OCI-LY3 (cell line): ENCODE results near the gene HOXB1.

ENCODE experiments used
- H2AFZ ChIP-seq: fragments of 200-600, 300-600 bp; shearing (Covaris generic); 2 replicates; pipeline ENCODE4 v1.6.0; 2014; ENCODE audit warnings: antibody characterized with exemption, low read depth, low read length
- H3K27ac ChIP-seq: fragments of 200-600, 300-600 bp; sonication (generic); 2 replicates; pipeline ENCODE4 v1.5.1; 2014; ENCODE audit warnings: mild to moderate bottlenecking, low read length, moderate library complexity, mixed read lengths
- H3K27me3 ChIP-seq: fragments of 200-600, 300-600 bp; sonication (generic); 2 replicates; pipeline ENCODE4 v1.6.1; 2014; ENCODE audit warnings: low read depth, low read length, mixed read lengths
- H3K36me3 ChIP-seq: fragments of 200-600, 300-600 bp; sonication (generic); replicated peaks from 2 replicates; pipeline ENCODE3; 2014; ENCODE audit warnings: low read depth, low read length, mixed read lengths
- H3K4me1 ChIP-seq: fragments of 300-600, 200-600 bp; sonication (generic); 2 replicates; pipeline ENCODE4 v1.6.1; 2014; ENCODE audit warnings: low read length, mixed read lengths
- H3K4me2 ChIP-seq: fragments of 200-600, 300-600 bp; sonication (generic); 2 replicates; pipeline ENCODE4 v1.6.1; 2014; ENCODE audit warnings: low read length, mixed read lengths
- H3K4me3 ChIP-seq: fragments of 300-600, 200-600 bp; sonication (generic); 2 replicates; pipeline ENCODE4 v1.5.1; 2014; ENCODE audit warnings: antibody characterized with exemption, mild to moderate bottlenecking, low read length, moderate library complexity
- H3K79me2 ChIP-seq: fragments of 300-600, 200-600 bp; shearing (Covaris generic); 2 replicates; pipeline ENCODE4 v1.6.1; 2014; ENCODE audit warnings: mild to moderate bottlenecking, low read length, mixed read lengths
- H3K9ac ChIP-seq: fragments of 300-600, 200-600 bp; shearing (Covaris generic); 2 replicates; pipeline ENCODE4 v1.6.0; 2014; ENCODE audit warnings: mild to moderate bottlenecking, low read length, moderate library complexity
- H3K9me3 ChIP-seq: fragments of 200-600, 300-600 bp; shearing (Covaris generic); 2 replicates; pipeline ENCODE4 v1.6.1; 2014; ENCODE audit warnings: low read length, mixed read lengths; ENCODE audit not compliant: insufficient read depth
- H4K20me1 ChIP-seq: fragments of 200-600, 300-600 bp; sonication (generic); 2 replicates; pipeline ENCODE4 v1.6.1; 2016; ENCODE audit warnings: low read length, mixed read lengths; ENCODE audit not compliant: insufficient read depth
- CTCF ChIP-seq: fragments of 200-600, 300-600 bp; sonication (generic); IDR thresholded peaks from 2 replicates; pipeline ENCODE4 v1.5.1; 2014; ENCODE audit warnings: antibody characterized with exemption, low read length, low read depth
- EZH2phosphoT487 ChIP-seq: fragments of 200-600 bp; shearing (Covaris generic); IDR thresholded peaks from 2 replicates; pipeline ENCODE4 v1.6.1; 2018; ENCODE audit warnings: antibody characterized with exemption, mixed run types, low read depth

The HOXB1 gene

GRCh38 chr17:48550502-48551213 is 19.8 kb upstream of the HOXB1 start:
- Histone ChIP-seq H3K9ac (no peak overlapping the region), H3K4me1 (peaks cover 36% of the 10 kb centered on the region)
- TF ChIP-seq CTCF (no peak), EZH2phosphoT487 (no peak)

GRCh38 chr17:48549914-48550501 is 19.2 kb upstream of the HOXB1 start:
- no peak overlapping the region for H3K9ac ChIP-seq
- H2AFZ ChIP-seq: no peak overlapping the region
- H4K20me1 ChIP-seq: no peaks in the 10 kb centered on the region
- peaks cover 38% of the 10 kb centered on the region for H3K79me2 ChIP-seq
- no peaks in the 10 kb centered on the region for H3K9me3 ChIP-seq
- TF ChIP-seq EZH2phosphoT487: no peak
- no peak for TF ChIP-seq CTCF
- peaks cover 42% of the 10 kb centered on the region for H3K4me1 ChIP-seq
- peaks cover 24% of the 10 kb centered on the region for H3K36me3 ChIP-seq
- no peak overlapping the region for H3K27ac ChIP-seq
- no peak overlapping the region for H3K4me2 ChIP-seq
- H3K4me3 ChIP-seq: no peak overlapping the region
- H3K27me3 ChIP-seq: no peaks in the 10 kb centered on the region

More at GRCh38 chr17:48550502-48551213, 19.8 kb upstream of the HOXB1 start:
- Histone ChIP-seq H3K4me3 (no peak overlapping the region), H2AFZ (no peak overlapping the region), H3K27ac (no peak overlapping the region), H3K79me2 (peaks cover 33% of the 10 kb centered on the region), H3K27me3 (no peaks in the 10 kb centered on the region), H3K36me3 (peaks cover 24% of the 10 kb centered on the region), H3K9me3 (no peaks in the 10 kb centered on the region), H3K4me2 (no peak overlapping the region), H4K20me1 (no peaks in the 10 kb centered on the region)

- H3K9me3 ChIP-seq: no peaks in the 10 kb centered on the region
- H3K27ac ChIP-seq: no peak overlapping the region
- H3K36me3 ChIP-seq: peaks cover 21% of the 10 kb centered on the region
- no peaks in the 10 kb centered on the region for H4K20me1 ChIP-seq
- no peaks in the 10 kb centered on the region for H3K27me3 ChIP-seq
- TF ChIP-seq CTCF (no peak), EZH2phosphoT487 (no peak)
- H3K4me2 ChIP-seq: no peak overlapping the region
- no peak overlapping the region for H3K4me3 ChIP-seq
- H3K9ac ChIP-seq: no peak overlapping the region
- no peak overlapping the region for H2AFZ ChIP-seq
- peaks cover 38% of the 10 kb centered on the region for H3K4me1 ChIP-seq
- H3K79me2 ChIP-seq: peaks cover 38% of the 10 kb centered on the region
Measured at GRCh38 chr17:48549281-48549630, 18.4 kb upstream of the HOXB1 start.

GRCh38 chr17:48548523-48549280 is 17.9 kb upstream of the HOXB1 start:
- no peaks in the 10 kb centered on the region for H3K9me3 ChIP-seq
- no peak for TF ChIP-seq EZH2phosphoT487
- TF ChIP-seq CTCF: no peak
- H3K4me1 ChIP-seq: peaks cover 33% of the 10 kb centered on the region
- no peak overlapping the region for H3K9ac ChIP-seq
- H2AFZ ChIP-seq: no peak overlapping the region
- H3K4me3 ChIP-seq: no peak overlapping the region
- no peak overlapping the region for H3K27ac ChIP-seq
- H4K20me1 ChIP-seq: no peaks in the 10 kb centered on the region
- H3K27me3 ChIP-seq: no peaks in the 10 kb centered on the region
- peaks cover 38% of the 10 kb centered on the region for H3K79me2 ChIP-seq
- H3K4me2 ChIP-seq: no peak overlapping the region
- H3K36me3 ChIP-seq: peaks cover 18% of the 10 kb centered on the region
